Endometrial microvascular endothelial cells (primary cell): Measurements from ENCODE around the gene ISG20. TPM values are rescaled to one million over a fixed set of nuclear protein-coding genes. Genes with fewer than 3 reads are reported as not detected.

Experiments used
- in situ Hi-C: cut with HindIII; loops from 2 replicates; pipeline ENCODE4 v1.10.0; 2017; ENCODE audit warnings: low sequenced_read_pairs, low pct_unique_long_range_greater_than_20kb; ENCODE audit errors: inconsistent ontology term
- total RNA-seq: library from RNA; depleted of rRNA; stranded (reverse); fragments of >200 nt; gene quantifications from one replicate; pipeline ENCODE4 v1.2.3, GENCODE V29; 2015; ENCODE audit errors: inconsistent ontology term

ISG20 gene
- total RNA-seq, 1 donor from 2014 or later, result 5.1 TPM

DNA sequence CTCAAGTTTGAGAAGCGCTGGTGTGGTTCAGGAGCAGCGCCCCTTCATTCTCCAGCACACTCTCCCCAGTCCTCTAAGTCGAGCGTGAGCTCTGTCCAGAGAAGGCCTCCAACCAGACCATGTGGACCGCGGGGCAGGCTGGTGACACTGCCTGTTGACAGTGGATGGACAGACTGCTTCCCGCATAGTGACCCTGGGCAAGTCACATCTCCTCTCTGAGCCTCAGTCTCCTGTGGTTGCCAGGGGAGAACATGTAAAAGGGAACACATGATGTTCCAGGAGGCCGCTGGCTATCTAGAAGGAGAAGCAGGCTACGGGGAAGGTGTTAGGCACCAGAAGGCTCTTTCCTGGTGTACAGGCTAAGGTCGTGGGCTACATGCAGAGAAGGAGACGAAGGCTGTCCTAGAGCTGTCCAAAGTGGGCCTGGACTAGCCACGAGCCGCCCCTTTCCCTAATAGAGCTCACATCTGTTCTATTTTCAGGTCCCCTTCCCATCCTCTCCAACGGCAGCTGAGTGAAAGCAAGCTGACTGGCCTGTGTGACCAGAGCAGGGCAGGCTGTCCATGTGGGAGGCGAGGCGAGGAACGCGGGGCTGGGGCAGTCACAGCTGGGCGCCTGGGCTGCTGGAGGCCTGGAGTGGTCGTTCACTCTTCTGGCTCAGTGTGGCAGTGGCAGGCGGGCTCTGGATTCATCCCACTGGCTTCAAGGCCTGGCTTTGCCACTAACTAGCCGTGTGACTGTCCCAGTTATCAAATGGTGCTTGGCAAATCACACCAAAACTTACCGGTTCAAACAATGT, 11.1 kb downstream of the ISG20 start:
- in situ Hi-C loops, result no loop called here

DNA sequence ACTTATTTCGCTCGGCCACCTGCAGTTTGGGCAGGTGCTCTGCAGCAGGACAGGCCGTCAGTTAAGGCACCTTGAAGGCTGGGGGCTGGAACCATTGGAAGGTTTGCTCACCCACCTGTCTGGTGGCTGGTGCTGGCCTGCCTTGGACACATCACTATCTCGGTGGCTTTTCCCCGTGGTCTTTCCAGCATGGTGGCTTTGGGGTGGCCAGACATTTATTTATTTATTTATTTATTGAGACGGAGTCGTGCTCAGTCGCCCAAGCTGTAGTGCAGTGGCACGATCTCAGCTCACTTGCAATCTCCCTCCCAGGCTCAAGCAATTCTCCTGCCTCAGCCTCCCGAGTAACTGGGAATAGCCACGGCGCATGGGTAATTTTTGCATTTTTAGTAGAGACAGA, 11.7 kb downstream of the ISG20 start:
- in situ Hi-C loops, result no loop called here

DNA sequence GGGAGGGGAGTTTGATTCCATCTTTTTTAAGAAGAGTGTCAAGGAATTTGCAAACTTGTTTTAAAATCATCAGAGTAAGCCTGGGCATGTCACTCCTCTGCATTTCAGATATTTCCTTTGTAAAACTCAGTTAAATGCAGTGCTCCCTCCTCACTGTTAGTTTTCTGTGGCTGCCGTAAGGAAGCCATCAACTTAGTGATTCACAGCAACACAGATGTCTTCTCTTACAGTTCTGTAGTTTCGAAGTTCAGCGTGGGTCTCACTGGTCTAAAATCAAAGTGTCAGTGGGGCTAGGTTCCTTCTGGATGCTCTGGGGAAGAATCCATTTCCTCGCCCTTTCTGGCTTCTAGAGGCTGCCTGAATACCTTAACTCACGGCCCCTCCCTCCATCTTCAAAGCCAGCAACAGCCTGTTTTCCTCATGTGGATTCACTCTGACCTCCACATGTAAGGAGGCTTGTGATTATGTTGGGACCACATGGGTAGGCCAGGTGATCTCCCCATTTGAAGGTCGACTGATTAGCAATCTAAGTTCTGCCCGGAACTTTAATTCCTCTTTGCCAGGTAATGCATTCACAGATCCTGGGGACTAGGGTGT, 12.4 kb downstream of the ISG20 start:
- in situ Hi-C loops, result no loop called here

DNA sequence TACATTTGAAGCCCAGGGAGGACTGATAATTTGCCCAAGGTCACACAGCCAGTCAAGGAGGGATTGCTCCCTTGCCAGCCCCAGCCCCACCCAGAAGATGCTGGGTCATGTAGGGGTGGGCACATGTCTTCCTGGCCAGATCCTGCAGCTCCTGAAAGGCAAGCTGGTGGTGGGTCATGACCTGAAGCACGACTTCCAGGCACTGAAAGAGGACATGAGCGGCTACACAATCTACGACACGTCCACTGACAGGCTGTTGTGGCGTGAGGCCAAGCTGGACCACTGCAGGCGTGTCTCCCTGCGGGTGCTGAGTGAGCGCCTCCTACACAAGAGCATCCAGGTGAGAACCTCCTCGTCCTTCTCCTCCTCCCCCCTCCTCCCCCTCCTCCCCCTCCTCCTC, 13.2 kb downstream of the ISG20 start:
- in situ Hi-C loops, result no loop called here

DNA sequence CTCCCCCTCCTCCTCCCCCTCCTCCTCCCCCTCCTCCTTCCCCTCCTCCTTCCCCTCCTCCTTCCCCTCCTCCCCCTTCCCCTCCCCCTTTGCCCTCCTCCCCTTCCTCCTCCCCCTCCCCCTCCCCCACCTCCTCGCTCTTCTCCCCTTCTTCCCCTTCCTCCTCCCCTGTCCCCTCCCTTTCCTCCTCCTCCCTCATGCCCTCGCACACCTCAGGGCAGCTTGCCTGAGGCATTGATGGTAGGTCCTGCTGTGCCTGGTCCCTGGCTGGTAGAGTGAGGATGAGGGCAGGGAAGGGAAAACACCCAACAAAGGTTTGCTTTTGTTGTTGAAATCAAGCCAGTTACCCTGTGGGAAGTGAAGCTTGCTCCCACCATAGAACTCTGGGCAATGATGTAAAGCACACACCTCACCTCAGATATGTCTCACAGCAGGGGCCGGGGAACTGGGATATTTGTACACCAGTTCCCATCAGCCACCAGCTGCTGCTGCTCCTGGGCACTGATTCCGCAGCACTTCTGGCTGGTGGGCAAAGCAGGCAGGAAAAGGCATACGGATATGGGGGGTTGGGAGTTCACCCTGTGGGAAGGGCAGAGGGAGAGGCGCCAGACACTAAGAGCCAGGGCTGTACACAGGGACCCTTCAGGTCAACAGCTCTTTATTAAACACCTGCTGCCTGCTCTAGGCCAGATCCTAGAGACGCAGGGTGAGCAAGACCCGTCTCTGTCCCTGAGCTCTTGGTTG, 13.8 kb downstream of the ISG20 start:
- in situ Hi-C loops, result no loop called here

DNA sequence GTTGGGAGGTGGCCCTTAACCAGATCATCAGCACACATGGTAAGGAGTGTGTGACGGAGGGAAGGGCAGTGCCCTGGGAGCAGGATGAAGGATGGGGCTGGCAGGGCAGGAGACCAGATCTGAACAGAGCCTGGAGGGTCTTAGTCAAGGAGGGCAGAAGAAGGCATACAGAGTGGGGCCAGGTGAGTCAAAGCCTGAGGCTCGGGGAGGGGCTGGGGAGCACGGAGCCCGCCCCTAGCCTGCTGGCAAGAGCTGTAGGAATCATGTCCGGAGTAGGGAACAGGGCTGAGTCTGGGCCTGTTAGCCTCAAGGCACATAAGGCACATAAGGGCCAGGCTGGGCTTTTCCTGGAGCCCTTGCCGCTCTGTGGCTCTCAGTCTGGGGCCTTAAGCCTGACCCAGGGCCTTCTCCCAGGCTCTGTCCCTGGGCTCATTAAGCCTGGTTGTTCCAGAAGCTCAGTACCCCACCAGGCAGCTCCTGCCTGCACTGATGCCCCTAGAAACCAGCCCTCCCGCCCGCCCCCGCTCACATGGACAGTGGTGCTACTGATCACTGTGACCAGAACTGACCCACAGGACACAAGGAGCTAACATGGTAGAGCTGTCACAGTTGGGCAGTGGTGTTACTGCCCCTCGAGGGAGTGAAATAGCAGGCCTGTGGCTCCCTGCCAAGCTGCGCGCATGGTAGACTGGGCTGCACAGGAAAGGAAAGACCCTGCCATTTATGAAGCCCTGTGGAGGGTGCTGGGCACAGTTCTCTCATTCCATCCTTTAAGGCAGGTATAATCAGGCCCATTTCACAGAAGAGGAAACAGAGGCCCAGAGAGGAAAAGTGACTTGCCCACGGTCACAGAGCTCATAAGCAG, 14.6 kb downstream of the ISG20 start:
- in situ Hi-C loops, result no loop called here

DNA sequence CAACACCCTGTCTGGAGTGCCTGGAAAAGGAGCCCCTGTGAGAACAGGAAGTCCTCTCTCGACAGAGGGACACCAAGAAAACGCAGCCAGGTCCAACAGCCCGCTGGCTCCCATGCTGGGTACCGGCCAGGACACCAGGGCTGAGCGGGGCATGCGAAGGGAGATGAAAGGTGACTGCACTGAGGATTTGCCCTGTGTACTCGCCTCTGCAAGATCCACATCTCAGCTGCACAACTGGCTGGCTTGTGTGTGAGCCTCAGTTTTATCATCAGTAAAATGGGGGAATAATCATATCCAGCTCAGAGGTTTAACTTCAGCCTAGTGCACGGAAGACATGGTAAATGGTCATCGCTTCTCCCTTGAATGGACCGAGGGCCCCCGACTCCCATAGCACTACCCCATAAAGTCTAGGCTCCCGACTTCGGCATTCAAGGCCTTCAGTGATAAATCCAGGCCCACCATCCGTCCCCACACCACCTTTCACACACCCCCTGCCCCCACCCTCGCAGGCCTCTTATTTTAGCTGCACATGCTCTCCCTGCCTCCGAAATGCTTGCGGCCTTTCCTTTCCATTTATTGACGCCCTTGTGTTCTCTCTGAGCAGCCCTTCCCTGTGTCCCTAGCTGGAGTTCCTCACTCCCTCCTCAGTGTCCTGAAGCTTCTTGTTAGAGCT, 15.8 kb downstream of the ISG20 start:
- in situ Hi-C loops, result no loop called here

DNA sequence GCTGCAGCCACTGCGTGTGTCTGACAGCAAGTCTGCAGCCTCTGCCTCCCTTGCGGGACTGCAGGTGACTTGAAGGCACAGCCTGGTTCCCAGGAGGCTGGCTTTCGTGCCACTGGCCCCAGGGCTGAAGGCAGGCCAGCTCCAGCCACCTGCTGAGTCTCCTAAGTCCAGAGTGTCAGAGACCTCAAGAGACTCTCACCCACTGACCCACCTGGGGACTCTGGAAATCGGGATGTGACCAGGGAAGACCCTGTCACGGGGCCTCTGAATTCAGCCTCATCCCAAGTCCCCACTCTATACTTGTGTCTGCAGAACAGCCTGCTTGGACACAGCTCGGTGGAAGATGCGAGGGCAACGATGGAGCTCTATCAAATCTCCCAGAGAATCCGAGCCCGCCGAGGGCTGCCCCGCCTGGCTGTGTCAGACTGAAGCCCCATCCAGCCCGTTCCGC, 16.3 kb downstream of the ISG20 start:
- in situ Hi-C loops, result no loop called here

DNA sequence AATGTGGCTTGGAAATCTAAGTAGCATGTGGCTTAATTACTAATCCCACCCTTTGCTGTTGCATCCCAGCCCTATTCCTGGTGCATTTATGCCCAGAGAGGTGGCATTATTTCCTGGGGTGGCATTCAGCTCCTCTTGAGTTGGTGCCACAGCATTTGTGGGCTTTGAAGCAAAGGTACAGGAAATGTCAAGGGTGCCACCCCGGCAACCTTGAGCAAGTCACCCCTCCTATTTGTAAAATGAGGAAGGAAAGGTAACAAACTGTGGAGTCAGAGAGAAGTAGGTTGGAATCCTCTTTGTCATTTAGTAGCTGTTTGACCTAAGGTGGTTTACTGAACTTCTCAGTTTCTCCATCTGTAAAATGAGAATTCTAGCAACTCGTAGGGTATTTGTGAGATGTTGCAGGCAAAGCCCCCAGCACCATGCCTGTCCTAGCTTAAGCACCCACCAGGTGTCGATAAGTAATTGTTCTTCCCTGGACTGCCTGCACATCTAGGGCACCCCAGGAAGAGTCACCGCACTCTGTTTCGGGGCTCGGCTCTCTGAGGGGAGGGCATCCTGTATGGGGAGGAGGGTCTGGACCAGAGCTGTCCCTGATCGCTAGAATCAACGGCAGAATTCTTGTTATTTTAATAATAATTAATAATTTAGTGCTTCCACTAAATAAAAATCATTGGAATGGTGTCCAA, 17.1 kb downstream of the ISG20 start:
- in situ Hi-C loops, result no loop called here

DNA sequence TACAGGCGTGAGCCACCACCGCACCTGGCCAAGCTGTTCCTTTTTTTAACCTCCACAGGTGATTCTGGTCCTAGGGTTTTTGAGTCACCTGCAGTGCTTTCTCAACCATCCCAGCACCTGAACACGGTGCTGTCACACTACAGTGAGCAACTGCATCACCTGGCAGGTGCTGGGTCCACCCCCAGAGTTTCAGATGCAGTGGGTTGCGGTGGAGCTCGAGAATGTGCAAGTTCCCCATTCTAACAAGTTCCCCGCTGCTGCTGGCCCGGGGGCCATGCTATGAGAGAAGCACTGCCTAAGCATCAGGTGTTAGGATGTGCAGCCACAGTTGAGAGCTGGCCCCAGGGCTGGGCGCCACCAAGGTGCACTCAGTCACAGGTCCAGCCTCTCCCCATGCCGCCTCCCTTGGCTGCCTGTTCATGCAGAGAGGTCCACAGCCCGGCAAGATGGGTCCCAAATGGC, 18.0 kb downstream of the ISG20 start:
- in situ Hi-C loops, result no loop called here

DNA sequence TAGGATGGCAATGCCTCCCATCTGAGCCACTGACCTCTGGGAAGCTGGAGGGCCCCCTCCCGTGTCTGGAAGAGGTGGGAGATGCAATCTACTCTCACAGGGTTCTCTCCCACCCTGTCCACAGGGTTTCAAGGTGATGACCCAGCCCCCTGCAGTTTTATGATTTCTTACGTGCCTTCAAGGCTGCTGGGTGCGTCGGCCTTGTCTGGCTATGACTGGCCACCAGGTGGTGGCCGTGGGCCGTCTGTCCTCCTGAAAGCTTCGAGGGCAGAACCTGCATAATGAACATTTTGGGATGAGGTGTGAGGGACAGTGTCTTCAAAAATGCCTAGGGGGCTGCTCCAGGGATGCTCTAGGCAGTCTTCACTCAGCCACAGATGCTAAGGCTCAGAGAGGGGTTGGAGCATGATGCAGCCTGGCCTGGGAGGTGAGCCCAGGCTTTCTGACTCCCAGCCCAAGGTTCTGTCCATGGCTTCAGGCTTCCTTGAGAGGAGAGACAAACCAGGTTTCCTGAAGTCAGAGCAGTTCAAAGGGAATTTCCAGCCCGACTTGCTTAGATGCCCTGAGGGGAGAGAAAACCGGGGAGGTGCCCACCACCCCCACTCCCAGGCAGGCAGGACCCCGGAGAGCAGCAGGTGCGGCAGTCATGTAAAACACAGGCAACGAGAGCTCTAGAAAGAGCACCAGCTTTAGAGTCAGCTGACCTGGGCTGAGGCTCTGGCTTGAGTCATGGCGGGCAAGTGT, 18.7 kb downstream of the ISG20 start:
- in situ Hi-C loops, result no loop called here

DNA sequence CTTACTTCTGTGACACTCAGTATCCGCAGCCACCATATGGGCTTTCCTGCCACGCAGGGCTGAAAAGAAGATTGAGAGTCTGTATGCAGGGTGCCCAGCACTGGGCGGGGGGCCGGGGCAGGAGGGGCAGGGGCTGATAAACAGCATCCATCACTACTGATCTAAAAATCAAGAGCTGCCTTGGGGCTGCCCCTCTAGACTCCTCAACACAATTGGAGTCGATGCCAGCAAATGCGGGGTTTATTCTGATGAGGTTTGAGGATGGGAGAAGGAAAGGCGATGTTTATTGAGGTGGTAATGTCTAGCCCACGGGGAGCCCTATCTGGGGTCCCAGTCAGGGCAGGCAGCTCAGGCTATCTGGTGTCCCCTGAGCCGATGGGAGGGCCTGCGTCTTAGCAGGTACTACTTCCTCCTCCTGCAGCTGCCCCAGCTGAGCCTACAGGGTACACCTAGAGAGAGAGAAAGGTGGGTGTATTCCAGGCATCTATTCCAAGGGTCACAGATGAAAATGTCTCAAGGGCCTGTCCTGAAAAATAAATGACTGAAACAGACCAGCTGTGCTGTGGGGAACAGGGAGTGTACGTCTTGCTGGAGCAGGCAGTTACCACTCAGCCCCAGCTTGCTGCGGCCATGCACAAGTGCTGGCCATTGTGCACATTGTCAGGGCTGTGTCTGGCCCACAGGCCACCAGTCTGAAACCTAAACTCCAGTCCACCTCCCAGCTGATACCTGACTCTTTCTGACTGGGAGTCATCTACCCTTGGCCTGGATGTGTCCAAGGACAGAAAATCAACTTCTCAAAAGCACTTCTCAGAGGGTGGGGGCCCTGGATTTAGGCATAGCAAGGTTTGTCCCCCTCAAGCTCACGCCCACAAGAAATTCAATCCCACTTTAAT, 19.5 kb downstream of the ISG20 start:
- in situ Hi-C loops, result no loop called here

DNA sequence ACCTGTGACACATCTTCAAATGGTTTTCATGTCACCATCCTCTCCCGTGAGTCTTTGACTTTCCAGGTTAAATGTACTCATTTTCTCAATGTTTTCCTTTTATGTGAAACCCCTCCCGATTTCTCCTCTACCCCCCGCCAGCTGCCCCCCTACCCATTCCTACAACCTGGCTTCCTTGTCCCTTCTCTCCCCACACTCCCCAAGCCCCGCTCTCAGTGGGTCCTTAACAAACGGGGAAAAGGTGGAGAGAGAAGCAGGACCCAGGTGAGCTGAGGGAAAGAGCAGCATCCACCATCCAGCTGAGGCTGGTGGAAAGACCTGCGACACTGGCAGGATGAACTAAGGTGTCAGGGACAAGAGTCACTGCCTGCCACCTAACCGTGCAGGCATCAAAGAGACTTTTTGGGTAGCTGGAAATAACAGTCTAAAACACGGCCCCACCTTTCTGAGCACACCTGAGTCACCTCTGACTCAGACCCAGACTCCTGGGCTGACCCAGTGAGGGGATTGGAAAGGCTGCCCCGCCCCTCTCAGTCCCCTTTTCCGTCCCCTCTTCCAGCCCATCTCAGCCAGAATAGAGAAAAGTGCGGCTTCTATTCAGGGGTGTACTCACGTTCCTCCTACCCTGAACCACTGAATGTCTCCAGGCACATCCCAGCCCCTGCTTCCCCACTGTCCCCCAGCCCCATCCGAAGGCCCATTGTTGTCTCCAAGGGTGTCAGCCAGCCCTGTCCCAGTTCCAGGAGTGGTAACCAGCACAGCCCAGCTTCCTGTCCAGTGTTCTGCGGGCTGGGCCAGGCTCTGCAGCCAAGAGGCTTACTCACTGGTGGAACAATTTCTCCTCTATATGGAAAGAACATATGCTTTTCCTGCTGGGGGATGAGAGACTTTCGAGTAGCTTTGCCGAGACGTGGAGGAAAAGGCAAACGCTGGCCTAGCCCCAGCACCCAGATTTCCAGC, 20.4 kb downstream of the ISG20 start:
- in situ Hi-C loops, result no loop called here

DNA sequence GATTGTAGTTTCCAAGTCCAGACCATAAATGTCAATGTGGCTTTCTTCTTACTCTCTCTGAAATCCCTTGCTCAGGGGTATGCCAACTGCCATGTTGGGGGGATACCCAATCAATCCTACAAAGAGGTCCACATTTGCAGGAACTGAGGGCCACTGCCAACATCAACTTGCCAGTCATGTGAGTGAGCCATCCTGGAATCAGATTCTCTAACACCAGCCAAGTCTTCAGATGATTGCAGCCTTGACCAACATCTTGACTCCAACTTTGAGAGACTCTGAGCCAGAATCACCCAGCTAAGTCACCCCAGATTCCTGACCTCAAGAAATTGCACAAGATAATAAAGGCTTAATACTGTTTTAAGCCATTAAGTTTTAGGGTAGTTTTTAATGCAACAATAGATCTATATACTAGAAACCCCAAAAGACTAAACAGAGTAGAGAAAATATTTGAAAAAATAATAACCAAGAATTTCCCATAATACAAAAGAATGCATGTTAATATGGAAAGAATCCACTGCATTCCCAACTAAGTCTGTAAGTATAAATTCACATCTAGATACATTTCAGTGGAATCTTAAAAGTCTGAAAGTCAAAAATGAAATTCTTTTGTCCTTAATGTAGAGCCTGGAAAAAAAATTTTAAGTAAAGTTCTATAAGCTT, 22.4 kb downstream of the ISG20 start:
- in situ Hi-C loops, result no loop called here
